ENCODE results near the gene GUCD1.
"Not testable (repeated sequence)": the region's sequence is repeated elsewhere in the genome, so short reads cannot be mapped to it uniquely, and the experiment has no call there.

The GUCD1 gene

DNA sequence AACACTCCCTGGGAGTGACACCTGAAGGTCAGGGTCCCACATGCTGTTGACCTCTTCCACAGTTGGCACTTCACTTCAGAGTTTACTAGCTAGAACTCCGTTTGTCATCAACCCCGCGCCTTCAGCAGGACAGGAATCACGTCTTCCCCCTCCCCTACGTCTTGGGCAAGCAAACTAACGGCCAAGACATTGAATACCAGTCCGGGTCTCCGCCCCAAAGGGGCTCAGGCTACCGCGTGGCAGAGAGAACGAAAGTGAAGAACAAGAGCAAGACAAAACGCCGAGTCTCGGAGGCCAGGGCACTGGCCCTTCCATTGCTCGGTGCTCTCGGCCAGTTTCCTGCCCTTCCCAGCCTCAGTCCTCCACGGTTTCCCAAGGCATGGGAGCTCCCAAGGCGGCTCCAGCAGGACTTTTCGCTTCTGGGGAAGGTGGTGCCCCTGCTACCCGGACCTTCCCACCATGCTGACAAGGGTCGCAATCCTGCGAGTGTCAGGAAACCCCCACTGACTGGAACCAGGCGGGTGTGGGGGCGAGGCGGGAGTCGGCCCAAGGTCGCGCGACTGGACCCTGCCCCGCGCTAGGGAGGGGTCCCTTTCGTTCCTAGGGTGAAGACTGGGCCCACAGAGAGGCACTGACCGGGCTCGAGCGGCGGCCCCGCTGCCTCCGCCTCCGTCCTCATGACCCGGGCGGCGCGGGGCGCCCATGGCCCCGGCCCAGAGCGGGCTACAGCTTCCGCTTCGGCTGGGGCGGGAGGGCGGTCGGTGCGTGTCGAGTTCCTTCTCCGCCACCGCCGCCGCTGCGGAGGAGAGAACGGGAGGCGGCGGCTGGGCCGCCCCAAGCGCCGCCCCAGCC, at the start of gene GUCD1:
Gene GUCD1 (minus strand): TSS at position 826 of the 852 bp plus-strand sequence. CDS start 147 bp downstream, at position 679.
- DNase-seq (ENCODE audit: low read depth in 3 of 3) = peak in 2 of 3 donors; percentile 3 to 13

DNA sequence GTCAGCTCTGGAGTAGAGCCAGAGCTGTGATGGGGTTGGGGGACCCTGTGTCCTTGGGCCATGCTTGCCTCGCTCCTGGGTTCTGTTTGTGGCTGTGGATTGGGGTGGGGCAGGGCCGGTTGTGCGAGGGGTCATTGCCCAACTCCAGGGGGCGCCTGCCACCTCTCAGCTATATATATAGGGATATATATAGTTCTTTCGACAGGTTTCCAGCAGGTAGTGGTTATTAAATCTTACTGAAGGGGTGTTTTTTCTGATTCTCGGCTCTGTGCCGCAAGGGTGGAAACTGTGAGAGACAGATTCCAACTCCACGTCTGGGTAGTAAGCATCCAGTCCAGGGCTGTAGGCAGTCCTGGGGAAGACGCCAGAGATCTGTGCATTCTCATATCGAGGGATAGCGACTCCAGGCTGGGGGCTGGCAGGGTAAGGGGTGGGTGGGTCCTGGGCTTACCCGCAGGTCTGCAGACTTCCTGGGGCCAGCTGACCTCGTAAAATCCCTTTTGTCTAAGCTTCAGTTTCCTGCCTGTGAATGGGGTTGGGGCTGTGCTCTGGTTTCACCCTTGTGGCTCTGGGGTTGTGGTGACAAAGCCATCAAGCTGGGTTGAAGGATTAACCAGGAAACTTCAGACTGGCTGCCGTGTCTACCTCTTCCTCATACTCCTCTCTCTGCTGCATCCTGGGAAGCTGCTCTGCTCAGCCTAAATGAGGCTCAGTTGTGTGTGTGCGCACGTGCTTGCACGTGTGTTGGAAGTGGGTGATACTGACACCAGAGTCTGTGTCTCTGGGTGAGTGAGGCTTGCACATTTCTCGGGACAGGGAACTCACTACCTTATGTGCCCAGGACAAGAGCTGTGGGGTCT, 49.1 kb upstream of the GUCD1 start:
- not testable (repeated sequence) for DNase-seq (ENCODE audit: low read depth in 3 of 3)

DNA sequence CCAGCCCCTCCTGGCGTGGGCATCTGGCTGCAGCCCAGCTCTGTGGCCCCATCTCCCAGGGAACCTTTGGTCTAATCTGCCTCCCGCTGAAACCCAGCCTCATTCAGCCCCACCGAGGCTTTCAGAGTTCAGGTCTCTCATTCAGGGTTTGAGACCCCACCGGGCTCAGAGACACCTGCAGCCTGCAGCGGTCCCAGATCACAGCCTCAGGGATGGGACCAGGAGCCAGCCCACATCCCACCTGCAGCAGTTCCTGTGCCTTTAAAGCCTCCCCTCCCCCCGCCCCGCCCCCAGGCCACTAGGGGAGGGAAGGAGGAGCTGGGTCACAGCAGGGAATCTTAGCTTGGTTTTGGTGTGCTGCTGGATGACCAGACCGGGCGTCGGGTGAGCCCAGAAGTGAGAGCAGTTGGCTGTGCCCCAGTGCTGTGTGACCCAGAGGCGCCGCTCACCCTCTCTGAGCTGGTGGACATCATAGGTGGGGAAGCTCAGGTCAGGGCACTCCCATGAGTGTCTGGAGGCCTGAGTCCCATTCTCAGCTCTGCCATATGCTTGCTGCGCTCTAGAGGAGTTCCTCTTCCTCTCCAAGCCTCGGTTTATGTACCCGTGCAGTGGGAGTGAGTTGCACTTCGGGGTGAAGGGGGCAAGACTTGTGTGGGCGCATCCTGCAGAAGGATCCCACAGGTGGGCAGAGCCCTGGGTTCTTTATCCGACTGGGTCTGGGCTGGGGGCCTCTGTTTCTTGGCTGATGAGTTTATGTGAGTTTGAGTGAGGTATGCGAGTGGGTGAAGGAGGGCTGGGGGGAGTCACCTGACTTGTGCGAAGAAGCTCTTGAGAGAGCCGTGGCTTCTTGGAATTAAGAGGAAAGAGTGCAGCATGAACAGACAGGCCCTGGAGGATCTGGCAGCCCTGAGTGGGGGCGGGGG, 48.2 kb upstream of the GUCD1 start, which contains the start of gene GGT1:
Gene GGT1 (plus strand): TSS at position 347 of the 923 bp plus-strand sequence. CDS start 7,889 bp downstream, outside the sequence.
- not testable (repeated sequence) for DNase-seq (ENCODE audit: low read depth in 3 of 3)

DNA sequence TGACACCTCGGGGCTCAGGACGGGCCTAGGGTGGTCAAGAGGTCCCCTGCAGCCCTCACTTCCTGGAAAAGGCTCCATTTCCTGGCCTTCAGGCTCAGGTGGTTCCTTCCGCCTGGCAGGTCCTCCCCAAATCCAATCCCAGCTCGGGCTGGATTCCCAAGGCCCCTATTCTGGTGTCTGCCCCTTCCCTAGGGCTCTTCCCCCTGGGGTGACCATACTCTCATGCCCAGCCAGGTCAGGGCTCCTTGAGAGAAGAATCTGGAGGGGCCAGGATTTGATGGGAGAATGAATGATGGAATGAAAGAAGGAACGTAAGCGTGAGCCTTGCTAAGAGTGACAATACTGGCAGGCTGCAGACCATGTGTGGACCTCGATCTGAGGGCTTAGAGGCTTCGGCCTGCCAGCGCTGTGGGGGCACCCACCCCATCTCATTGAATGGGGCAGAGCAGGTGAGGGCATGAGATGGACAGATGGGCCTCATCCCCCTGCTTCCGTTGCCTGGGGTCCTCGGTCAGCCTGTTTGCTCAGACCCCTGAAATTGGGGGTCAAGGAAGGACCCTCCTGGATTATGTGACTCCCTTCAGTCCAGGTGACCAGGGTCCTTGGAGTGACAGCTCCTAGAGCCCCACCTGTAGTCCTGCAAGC, 47.3 kb upstream of the GUCD1 start:
- not testable (repeated sequence) for DNase-seq (ENCODE audit: low read depth in 3 of 3)

DNA sequence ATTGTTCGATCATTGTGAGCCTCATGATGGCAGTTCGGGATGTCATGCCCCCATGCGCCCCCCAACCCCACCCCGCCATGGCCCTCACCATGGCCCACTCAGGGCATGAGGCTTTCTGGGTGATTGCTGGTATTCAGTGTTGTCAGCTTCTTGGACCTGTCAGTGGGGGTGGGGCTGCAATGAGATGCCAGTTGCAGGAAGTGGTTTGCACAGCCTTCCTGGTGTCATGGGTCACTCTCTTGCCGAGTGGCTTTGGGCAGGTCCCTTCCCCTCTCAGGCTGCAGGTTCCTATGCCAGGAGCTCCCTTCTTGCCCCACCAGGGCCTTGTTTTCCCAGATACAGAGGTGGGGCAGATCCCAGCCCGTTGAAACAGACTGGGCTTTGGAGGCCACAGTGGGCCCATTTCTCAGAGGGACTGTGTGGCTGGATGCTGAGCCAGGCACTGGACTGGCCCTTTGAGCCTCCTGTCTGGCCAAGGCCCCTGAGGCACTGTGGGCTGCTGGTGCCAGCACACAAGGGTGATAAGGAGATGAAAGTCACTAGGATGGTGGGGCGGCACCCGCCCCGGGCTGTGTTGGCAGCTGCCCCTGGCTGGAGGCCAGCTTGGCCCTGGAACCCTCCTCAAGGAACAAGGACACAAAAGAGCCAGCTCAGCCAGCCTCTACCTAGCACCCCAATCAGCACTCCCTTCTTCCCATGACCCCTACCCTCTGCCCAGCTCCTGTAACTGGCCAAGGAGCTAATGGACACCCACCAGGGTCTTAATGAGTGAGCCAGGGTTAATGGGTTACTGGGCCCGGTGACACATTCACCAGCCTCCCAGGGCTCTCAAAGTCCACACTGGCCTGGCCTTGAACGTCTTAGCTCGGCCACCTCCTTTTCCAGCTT, 46.5 kb upstream of the GUCD1 start:
- no peak for DNase-seq (ENCODE audit: low read depth in 3 of 3)

DNA sequence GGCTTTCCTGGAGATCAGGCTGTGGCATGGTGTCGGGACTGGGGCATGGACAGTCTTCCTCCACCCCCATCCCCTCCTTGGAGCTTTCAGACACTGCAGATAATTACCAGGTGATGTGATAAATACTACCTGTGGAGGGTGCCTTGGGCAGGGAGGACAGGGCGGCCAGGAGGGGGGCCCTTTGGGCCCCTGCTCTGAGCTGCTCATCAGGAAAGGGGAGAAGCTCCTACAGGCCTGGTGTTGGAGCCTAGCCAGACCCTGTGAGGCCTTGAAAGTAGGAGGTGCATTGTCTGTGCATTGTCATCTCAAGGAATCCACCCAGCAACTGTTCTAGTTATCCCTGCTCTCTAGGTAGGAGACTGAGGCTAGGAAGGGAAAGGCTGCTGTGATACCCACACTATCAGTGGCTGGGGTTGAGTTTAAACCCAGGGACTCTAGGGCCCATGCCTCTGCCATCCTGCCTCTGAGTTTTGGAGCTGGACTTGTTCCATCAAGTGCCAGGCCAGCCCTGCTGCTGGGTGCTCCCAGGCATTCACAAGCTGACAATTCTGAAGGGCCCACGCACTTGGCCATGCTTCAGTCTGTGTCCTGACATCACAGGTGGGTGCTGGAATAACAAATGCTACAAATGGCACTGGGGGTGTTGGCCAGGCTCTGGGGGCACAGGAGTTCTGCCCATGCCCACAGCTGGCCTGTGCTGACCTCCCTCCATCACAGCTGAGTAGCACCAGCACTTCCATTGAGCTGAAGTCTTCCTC, 45.2 kb upstream of the GUCD1 start:
- DNase-seq (ENCODE audit: low read depth in 3 of 3) = not testable (repeated sequence)

DNA sequence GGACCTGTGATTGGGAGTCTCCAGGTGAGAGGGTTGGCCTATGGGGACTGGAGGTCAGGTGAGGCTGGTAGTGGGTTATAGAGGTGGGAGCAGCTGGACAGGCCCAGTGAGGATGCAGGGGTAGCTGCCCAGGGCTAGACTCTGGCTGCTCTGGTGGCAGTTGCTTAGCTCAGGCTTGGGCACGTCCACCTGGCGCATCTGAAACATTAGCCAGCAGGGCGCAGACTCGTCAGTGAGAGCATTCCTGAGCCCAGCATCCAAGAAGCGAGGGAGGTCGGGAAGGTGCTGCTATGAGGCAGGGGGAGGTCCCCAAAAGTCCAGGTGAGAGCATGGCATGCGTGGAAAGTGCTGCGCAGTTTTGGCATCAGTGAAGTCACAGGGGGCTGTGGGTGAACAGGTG, 44.6 kb upstream of the GUCD1 start:
- no peak for DNase-seq (ENCODE audit: low read depth in 3 of 3)

DNA sequence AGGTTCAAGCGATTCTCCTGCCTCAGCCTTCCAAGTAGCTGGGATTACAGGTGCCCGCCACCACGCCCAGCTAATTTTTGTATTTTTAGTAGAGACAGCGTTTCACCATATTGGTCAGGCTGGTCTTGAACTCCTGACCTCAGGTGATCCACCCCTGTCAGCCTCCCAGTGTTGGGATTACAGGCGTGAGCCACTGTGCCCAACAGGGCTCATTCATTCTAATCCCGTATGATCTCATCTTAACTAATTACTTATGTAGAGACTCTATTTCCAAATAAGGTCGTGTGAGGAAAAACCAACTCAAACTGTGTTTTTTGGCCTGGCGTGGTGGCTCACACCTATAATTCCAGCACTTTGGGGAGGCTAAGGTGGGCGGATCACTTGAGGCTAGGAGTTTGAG, 42.1 kb upstream of the GUCD1 start:
- DNase-seq (ENCODE audit: low read depth in 3 of 3) = not testable (repeated sequence)

DNA sequence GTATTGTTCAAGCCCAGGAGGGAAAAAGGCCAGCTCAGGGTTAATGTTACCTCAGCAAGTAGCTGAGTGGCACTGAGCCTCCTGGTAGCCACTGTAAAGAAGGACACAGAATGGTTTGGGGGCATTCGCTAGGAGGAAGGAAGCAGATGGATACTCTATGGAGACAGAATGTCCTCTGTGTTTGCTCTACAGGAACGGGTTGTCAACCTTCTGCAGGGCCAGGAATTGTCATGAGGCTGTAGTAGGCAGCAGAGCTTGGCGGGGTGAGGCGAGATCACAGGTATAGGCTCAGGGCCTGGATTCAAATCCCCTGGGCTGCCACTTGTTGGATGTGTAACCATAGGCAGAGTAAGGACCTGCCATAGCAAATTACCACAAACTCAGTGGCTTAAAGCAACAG, 40.9 kb upstream of the GUCD1 start:
- no peak for DNase-seq (ENCODE audit: low read depth in 3 of 3)

DNA sequence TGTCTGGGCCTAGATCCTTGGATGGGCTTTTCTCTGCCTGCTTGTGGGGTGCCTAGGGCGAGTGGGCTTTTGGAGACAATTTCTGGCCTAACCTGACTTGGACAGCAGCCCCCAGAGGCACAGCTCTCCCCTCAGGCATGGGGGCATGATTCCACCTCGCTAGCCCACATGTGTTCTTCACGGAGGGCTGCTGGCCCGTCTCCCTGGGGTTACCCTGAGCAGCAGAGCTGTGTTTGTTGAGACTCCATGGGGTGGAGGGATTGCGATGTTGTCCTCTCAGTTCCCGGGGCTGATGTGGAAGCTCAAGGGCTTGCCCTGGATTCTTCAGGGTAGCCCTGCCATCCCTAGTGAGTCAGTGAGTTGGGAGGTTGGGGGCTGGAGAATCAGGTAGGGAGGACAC, 40.3 kb upstream of the GUCD1 start:
- no peak for DNase-seq (ENCODE audit: low read depth in 3 of 3)

DNA sequence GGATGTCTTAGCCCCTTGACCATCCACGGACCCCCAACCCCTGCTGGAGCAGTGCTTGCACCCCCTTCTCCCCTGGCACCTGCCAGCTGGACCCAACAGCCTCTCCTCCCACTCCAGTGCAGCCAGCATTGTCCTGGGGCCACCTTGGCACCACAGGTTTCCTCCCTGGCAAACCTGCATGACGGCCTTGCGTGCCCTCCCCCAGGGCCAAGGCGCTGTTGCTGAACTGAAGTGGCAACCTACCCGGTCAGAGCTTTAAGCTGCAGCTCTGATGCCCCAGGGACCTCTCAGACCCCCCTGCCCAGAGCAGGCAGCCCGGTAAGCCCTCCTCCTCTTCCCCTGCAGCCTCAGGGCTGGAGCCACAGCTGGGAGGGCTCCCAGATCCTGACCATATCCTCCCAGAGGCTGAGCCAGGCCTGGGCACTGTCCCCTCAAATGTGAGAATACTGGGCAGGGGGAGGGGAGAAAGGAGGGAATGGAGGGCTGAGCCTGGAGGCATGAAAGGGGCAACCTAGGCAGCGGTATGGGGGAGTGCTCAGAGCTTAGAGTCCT, 39.7 kb upstream of the GUCD1 start:
- no peak for DNase-seq (ENCODE audit: low read depth in 3 of 3)

DNA sequence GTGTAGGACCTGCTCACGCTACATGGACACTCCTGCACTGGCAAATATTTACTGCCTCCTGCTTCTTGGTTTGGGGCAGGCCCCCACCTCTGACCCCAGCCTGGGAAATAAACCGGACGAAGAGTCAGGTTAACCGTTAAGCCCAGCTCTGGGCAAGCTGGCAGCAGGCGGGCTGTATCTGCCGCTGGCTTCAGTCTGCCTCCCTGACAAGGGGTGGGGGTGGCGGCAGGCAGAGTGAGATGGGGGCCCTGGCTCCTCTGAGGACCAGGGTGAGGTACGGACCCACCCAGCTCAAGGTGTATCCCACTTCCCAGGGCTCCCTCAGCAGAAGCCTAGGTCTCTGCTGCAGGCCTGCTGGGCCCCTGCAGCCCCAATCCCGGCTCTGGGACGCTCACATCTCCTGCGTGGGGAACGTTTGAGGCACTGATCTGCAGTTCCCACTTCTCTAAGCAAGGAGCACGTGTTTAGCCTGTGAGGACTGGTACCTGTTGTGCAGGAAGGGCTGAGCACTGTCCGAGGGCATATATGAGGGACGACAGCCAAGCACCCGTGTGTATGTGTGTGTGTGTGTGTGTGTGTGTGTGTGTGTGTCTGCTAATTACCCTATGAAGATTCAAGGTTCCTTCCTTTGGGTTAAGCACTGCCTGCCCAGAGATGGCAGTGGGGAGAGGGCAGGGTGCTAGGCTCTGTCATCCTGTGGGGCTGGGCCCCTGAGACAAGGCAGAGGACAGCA, 39.1 kb upstream of the GUCD1 start:
- DNase-seq (ENCODE audit: low read depth in 3 of 3) = no peak

DNA sequence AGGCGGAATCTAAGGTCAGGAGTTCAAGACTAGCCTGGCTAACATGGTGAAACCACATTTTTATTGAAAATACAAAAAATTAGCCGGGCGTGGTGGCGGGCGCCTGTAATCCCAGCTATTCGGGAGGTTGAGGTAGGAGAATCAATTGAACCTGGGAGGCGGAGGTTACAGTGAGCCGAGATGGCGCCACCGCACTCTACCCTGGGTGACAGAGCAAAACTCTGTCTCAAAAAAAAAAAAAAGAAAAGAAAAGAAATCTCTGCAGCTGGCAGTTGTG, 38.6 kb upstream of the GUCD1 start:
- not testable (repeated sequence) for DNase-seq (ENCODE audit: low read depth in 3 of 3)

DNA sequence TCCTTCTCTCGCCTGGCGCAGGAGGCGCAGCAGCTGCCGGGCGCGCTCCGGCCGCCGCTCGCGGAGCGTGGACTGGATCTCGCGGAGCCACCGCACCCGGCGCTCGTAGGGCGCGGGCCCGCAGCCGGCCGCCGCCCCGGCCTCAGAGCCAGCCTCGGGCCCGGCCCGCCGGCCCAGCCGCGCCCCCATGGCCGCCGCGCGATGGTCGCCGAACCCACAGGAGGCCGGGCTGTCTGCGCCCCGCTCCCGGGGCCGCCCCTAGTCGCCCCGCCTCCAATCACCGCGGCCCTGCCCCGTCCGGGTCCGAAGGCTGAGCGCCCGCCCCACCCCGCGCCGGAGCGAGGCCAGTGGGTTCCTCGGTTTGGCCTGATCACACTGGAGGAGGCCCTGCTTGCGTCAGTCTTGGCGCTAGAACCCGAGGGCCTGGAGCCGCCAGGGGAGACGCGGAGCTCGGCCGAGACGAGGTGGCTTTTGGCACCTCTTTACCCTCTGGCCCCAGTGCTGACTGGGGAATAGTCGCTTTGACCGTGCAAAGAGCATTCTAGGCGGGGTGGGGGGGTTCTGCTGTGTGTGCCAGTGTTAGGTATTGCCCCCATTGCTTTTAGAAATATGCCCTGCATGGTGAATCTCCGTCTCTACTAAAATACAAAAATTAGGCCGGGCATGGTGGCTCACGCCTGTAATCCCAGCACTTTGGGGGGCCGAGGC, 38.1 kb upstream of the GUCD1 start, which contains the start of gene LRRC75B:
Gene LRRC75B (minus strand): TSS at position 223 of the 708 bp plus-strand sequence. CDS start 34 bp downstream, at position 189.
- peak in 2 of 3 donors; percentile 10 to 35 for DNase-seq (ENCODE audit: low read depth in 3 of 3)

DNA sequence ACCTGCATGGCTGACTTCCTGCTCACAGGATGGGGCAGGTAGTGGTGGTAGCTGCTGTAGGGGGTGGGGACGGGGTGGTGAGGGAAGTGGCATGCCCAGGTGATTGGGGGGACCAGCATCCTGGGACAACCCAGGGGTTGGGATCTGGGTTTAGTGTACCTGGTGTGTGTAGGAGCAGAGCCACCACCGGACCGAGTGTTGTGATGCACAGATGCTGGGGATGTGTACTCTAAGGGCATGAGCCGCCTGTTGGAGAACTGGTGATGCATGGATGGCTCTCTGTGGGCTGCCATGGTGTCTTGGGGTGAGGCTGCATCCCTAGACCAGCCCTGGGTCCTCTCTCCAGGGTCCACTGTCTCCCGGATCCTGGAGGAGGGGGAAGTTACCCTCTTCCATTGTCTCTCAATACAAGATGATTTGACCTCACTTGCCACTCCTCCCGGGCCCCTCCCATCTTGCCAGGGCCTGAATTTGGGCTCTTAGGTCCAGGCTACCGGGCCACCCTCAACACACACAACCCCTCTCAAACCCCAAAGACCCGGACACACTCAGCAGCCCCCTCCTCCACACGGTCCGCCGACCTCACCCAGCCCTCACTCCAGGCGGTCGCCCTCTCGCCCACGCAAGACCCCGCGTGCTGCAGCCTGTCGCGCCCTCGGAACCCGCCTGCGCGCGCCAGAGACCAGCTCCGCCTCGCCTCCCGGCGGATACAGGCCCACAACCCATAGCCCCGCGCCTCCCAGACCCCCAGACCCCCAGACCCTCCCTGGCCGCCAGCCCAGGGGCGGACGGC, 37.3 kb upstream of the GUCD1 start:
- DNase-seq (ENCODE audit: low read depth in 3 of 3) = no peak

DNA sequence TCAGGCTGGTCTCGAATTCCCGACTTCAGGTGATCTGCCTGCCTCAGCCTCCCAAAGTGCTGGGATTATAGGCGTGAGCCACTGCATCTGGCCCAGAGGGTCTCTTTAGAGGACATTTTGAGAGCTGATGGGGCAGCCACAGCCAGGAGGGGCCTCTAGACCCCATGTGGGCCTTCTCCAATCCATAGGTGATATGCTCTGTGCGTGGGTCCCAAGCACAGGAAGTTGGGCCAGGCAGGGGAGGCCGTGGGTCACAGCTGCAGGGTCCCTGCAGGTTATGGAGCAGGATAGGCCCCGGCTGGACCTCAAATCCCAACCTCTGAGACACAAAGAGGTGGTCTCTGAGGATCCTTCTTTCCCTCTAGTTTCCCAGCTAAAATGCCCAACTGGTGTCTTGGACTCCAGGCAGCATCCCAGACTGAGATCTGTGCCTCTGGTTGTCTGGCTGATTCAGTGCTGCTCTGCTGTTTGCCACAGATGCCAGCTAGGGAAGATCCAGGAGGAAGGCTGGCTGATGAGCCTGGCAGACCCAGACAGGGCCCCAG, 36.4 kb upstream of the GUCD1 start:
- DNase-seq (ENCODE audit: low read depth in 3 of 3) = no peak
